Muscle layer of colon (tissue), 2 donors: Measurements from ENCODE around the gene KLHL29.
"Not testable (repeated sequence)": the region's sequence is repeated elsewhere in the genome, so short reads cannot be mapped to it uniquely, and the experiment has no call there.

Source experiments
- H3K27ac ChIP-seq: one replicate; pipeline ENCODE4 v1.7.0; 2013; ENCODE audit warnings: low read depth, mild to moderate bottlenecking, low read length, moderate library complexity
- H3K27me3 ChIP-seq, 2 donors: one replicate each; pipeline ENCODE4 v1.7.0; 2013; ENCODE audit warnings: low read length in 2 of 2, mild to moderate bottlenecking in 2 of 2; ENCODE audit not compliant: insufficient read depth in 2 of 2, control insufficient read depth in 1 of 2
- H3K36me3 ChIP-seq: one replicate; pipeline ENCODE4 v1.7.0; 2013; ENCODE audit warnings: mild to moderate bottlenecking, low read length; ENCODE audit not compliant: insufficient read depth
- H3K4me1 ChIP-seq: one replicate; pipeline ENCODE4 v1.7.0; 2013; ENCODE audit warnings: mild to moderate bottlenecking, low read length; ENCODE audit not compliant: insufficient read depth
- H3K4me3 ChIP-seq, 2 donors: one replicate each; pipeline ENCODE4 v1.7.0; 2013; ENCODE audit warnings: low read length in 2 of 2, low read depth in 1 of 2, mild to moderate bottlenecking in 1 of 2, moderate library complexity in 1 of 2
- H3K9ac ChIP-seq: one replicate; pipeline ENCODE4 v1.7.0; 2013; ENCODE audit warnings: low read length
- H3K9me3 ChIP-seq: one replicate; pipeline ENCODE4 v1.7.0; 2013; ENCODE audit warnings: mild to moderate bottlenecking, low read length
- donor health status: abdominal sarcoma.
- donor health status: Adenocarcinoma of cecum.

The KLHL29 gene

DNA sequence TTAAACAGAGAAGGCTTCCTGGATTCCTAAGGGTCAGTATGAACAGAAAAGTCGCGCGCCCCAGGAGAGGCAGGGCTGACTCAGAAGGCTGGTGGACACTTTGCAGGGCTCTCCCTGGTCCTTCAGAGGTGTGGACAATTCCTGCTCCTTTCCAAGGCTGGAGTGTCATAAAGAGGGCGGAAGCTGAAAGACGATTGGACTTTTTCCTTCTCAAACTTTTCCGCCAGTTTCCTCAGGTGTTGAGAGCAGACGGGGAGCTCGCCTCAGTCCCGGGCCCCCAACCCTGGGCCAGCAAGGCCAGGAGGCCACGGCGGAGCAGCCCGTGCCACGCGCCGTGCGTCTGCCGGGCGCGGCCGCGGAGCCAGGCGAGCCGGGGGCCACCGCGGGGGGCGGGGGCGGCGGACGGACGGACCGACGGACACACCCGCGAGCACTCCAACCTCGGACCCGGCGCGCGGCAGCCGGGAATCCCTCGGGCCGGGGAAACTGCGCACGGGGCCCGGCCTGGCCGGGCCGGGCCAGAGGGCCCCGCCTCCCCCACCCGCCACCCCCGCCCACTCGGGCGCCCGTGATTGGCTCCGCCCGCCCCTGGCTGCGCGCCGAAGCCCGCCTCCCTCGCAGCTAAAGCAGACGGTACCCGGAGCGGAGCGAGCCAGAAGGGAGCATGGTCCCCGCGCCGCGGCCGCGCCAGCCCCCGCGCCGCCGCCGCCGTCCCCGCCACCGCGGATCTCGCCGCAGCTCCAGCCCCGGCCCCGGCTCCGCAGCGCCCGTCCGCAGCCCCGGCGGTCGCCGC, at the start of gene KLHL29:
TSS of gene KLHL29 (plus strand) at position 629 of the 793 bp plus-strand sequence. CDS start 177,018 bp downstream, outside the sequence.
- Histone ChIP-seq H3K4me1 (peaks cover 11% of the 10 kb centered on the region), H3K27me3 (peaks cover 0 to 11% of the 10 kb centered on the region in 2 donors), H3K36me3 (no peaks in the 10 kb centered on the region), H3K27ac (peak within 1 kb of the TSS; percentile 85), H3K9me3 (no peaks in the 10 kb centered on the region), H3K9ac (peak within 1 kb of the TSS; percentile 64), H3K4me3 (peak within 1 kb of the TSS; percentile 82 to 89)

DNA sequence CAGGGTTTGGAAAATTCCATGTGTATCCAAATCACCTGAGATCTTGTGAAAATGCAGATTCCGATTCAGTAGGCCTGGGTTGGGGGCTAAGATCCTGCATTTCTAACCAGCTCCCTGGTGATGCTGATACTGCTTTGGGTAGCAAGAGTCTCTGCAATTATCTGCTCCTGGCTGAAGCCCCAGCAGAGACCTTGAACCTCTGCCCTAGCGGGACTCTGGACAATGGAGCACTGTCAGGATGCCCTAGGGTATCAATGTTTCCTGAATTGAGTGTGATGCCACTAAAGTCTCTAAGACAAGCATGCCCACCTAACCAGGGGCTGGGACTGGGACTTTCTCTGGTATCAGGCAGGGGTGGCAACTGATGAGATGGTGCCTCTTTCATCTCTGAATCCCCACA, 49.4 kb upstream of the KLHL29 start:
- Histone ChIP-seq H3K27me3 (no peaks in the 10 kb centered on the region), H3K27ac (no peak overlapping the region), H3K4me3 (no peak overlapping the region), H3K4me1 (no peaks in the 10 kb centered on the region), H3K36me3 (no peaks in the 10 kb centered on the region), H3K9ac (no peak overlapping the region), H3K9me3 (peaks cover 2% of the 10 kb centered on the region)

DNA sequence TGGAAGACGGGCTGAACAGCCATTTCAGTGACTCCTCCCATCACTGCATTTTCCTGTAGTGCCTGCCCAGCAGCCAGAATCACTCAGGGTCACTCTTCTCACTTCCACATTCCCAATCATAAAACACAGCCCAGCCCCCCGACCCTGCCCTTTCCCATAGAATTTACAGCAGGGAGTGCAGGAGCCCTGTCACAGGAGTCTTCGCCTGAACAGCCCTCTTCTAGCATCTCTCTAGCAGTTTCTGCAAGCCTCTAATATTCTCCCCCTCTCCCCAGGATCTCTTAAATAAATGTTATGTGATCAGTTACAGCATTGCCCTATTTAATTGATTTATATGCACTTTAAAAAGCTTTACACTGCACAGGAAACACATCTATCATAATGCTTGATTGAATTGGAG, 42.9 kb upstream of the KLHL29 start:
- Histone ChIP-seq H3K9ac (no peak overlapping the region), H3K4me3 (no peak overlapping the region), H3K27me3 (no peaks in the 10 kb centered on the region), H3K9me3 (peaks cover 11% of the 10 kb centered on the region), H3K4me1 (no peaks in the 10 kb centered on the region), H3K36me3 (no peaks in the 10 kb centered on the region), H3K27ac (no peak overlapping the region)

DNA sequence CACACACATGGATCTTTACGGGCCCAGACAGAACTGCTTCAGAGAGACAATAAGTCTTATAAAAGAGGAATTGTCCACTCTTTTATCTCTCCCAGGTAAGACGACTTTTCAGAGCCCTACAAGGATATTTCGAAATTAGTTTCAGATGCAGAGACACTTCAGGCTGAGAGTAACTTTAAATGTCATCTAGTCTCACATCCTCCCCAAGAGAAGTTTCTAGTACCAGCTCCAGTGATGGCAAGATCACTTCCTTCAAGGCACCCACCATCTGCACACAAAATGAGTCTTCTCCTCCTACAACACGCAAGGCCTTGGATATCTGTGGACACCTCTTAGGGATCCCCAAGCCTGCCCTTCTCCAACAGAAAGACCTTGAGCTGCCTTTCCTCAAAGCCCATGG, 39.0 kb upstream of the KLHL29 start:
- peaks cover 4% of the 10 kb centered on the region for H3K9me3 ChIP-seq
- no peaks in the 10 kb centered on the region for H3K36me3 ChIP-seq
- peaks cover 3% of the 10 kb centered on the region for H3K4me1 ChIP-seq
- no peaks in the 10 kb centered on the region for H3K27me3 ChIP-seq
- no peak overlapping the region for H3K4me3 ChIP-seq
- H3K9ac ChIP-seq = no peak overlapping the region
- no peak overlapping the region for H3K27ac ChIP-seq

DNA sequence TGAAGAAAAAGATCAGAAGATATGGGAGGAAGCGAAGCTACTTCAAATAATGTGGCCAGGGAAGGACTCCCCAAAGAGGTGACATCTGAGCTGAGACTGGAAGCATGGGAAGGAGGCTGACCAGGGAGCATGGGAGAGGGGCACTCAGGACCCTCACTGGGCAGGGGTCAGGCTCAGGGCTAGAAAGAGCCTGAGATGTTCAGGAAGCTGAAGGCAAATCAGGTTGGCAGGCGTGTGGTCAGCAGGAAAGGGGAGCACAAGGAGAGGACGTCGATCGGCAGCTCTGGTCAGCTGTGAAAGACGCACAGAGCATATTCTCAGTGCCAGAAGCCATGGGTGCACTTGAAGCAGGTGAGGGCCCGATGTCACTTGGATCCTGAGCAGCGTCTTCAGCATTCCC, 38.2 kb upstream of the KLHL29 start:
- H3K27ac ChIP-seq = no peak overlapping the region
- H3K4me3 ChIP-seq = no peak overlapping the region
- peaks cover 11% of the 10 kb centered on the region for H3K4me1 ChIP-seq
- H3K27me3 ChIP-seq = no peaks in the 10 kb centered on the region
- H3K9me3 ChIP-seq = no peaks in the 10 kb centered on the region
- no peaks in the 10 kb centered on the region for H3K36me3 ChIP-seq
- no peak overlapping the region for H3K9ac ChIP-seq

DNA sequence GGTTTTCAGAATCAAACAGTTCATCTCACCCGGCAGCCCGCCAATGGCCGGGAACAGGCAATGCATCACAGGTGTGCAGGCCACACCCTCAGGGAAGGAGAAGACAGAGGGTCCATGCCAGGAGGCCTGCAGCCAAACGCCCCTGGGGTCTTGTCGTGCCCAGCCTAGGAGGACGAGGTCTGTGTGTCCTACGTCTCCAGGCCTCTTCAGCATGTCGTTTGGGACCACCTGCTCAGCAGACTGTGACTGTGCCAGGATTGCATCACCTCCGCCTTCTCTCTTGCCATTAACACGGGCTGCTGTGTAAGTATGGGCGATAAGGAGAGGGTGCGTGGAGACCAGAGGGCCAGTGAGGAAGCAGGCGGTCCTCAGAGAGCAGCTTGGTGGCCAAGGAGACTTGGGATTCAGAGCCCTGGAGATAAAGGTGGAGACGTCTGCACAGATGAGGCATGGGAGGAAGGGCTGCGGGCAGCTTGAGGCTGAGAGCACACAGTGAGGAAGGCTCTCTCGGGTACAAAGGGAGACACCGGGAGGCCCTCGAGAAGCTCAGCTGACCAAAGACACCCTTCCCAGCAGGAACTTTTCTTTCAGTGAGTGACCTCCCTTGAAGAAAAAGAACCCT, 37.4 kb upstream of the KLHL29 start:
- Histone ChIP-seq H3K27me3 (no peaks in the 10 kb centered on the region), H3K4me1 (peaks cover 16% of the 10 kb centered on the region), H3K4me3 (no peak overlapping the region), H3K9ac (no peak overlapping the region), H3K36me3 (no peaks in the 10 kb centered on the region), H3K27ac (no peak overlapping the region), H3K9me3 (no peaks in the 10 kb centered on the region)

DNA sequence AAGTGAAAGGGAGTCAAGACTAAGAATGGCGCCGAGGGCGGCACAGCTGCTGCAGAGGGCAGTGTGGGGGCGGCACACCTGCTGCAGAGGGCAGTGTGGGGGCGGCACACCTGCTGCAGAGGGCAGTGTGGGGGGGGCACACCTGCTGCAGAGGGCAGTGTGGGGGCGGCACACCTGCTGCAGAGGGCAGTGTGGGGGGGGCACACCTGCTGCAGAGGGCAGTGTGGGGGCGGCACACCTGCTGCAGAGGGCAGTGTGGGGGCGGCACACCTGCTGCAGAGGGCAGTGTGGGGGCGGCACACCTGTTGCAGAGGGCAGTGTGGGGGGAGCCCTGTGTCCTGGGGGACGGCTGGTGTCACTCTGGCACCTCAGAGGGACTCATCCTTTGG, 36.9 kb upstream of the KLHL29 start:
- not testable (repeated sequence) for H3K4me3 ChIP-seq, H3K9me3 ChIP-seq, H3K27me3 ChIP-seq, H3K27ac ChIP-seq, H3K9ac ChIP-seq, H3K36me3 ChIP-seq
- H3K4me1 ChIP-seq = peaks cover 16% of the 10 kb centered on the region

DNA sequence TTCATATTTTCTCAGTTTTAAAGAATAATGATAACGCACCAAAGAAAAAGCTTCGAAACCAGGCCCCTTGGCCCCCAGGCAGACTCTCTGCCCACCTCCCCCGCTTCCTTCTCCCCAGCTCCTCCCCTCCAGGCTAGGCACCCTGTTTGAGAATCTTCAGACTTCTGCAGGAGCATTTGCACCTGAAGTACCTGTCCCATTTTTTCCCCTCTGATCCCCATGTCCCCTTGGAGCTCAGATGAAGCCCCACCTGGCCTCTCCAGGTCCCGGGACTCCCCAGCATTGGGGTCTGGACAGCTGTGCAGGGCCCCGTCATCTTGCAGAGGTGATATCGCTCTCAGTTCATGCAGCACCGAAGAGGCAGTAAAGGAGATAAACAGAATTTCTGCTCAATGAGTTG, 35.5 kb upstream of the KLHL29 start:
- Histone ChIP-seq H3K4me3 (no peak overlapping the region), H3K9ac (no peak overlapping the region), H3K27ac (no peak overlapping the region), H3K9me3 (no peaks in the 10 kb centered on the region), H3K4me1 (peaks cover 16% of the 10 kb centered on the region), H3K27me3 (no peaks in the 10 kb centered on the region), H3K36me3 (no peaks in the 10 kb centered on the region)

DNA sequence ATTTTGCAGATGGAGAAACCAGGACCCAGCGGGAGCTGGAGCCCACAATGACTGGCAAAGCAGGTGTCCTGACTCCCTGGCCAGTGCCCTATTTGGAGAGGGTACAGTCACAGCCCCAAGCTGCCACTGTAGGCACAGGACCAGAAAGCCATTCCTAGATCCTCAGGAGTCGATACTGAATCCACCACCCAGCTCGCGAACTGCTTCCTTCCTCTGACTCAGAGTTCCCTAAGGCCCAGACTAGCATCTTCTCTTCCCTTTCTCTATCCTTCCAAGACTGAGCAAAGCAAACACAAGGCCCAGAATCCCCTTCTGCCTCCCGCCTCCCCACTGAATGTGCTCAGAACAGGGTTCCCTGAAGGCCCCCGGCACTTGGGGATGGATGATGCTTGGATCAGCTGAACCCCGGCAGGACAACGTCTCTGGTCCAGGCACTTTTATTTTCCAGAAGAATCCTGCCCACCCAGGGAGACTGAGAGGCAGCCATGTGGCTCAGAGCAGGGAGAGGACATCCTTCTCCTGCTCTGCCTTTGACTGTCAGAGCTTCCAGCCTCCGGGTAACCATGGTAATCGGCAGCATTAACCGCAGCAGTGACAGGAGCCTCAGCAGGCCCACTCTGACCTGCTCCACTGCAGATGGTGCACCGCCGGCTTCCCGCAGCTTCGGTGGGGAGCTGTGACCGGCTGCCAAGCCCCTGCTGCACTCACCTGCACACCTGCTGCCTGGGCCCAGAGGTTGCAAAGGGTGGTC, 34.8 kb upstream of the KLHL29 start:
- Histone ChIP-seq H3K9me3 (no peaks in the 10 kb centered on the region), H3K4me1 (peaks cover 16% of the 10 kb centered on the region), H3K9ac (no peak overlapping the region), H3K4me3 (no peak overlapping the region), H3K36me3 (no peaks in the 10 kb centered on the region), H3K27ac (no peak overlapping the region), H3K27me3 (no peaks in the 10 kb centered on the region)

DNA sequence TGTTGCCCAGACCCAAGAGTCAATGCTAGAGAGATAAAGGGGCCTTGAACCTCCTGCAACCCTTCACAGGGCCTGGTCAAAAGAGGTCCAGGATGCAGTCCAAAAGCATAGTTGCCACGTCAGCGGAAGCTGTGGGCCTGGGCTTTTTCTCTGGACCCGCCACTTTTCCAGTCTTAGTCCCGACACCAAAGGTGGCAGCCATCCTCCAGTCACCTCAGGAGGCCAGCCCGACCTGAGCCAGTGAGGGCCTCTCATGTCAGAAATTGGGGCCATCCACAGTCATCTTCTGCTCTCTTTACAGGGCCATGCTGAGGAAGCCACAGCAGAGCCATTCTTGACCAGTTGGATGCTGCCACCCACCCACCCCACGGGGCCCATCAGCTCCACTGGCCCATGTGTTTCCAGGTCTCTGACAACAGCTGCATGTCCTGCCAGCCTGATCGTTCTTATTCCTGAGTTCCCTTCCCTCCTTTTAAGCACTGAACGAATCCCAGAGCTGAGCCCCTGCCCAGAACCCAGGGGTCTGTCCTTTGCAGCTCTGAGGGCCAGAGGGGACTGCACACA, 34.1 kb upstream of the KLHL29 start:
- H3K9ac ChIP-seq = no peak overlapping the region
- H3K4me1 ChIP-seq = peaks cover 16% of the 10 kb centered on the region
- peak overlapping the region; percentile 25 to 41 for H3K4me3 ChIP-seq
- H3K27ac ChIP-seq = peak overlapping the region; percentile 42
- no peaks in the 10 kb centered on the region for H3K9me3 ChIP-seq
- H3K36me3 ChIP-seq = no peaks in the 10 kb centered on the region
- H3K27me3 ChIP-seq = no peaks in the 10 kb centered on the region

DNA sequence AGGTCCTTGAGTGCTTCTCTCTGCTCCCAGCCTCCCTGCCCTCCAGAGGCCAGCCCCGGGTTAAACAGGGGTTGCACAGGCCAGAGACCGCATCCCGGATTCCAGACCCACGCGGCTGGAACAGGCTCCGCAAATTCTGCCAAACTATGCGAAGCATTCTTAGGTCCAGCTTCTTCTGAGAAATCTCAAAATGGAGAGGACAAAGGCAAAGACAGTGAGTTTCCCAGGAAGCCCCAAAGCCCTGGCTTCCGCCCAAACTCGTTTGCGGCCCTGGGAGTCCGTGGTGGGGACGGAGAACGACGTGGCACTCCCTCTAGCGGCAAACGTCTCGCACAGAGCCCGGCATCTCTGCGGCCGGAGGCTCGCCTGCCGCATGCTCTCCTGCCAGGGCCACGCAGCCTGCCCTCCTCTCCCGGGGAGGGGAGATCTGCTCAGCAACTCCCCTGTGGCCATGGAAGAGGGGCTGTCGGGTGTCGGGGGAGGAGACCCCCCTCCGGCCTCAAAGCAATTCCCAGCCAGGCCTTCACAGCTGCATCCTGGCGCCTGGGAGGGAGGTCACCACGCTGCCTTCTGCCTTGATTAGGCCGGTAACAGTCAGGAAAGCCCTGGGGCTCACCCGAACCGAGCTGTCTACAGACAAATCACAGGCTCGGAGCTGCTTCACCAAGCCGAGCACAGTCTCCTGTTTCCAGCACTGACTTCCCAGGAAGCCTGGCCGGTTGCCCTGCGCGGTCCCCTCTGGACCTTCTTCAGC, 33.4 kb upstream of the KLHL29 start:
- Histone ChIP-seq H3K4me1 (peaks cover 16% of the 10 kb centered on the region), H3K9me3 (no peaks in the 10 kb centered on the region), H3K27ac (peak overlapping the region; percentile 42), H3K36me3 (no peaks in the 10 kb centered on the region), H3K9ac (no peak overlapping the region), H3K27me3 (no peaks in the 10 kb centered on the region), H3K4me3 (peak overlapping the region; percentile 25 to 41)
